Breast epithelium (tissue), 3 donors: Measurements from ENCODE around the gene SPR.

Experiments used
- CTCF ChIP-seq, 3 donors: fragments of 450-650 bp; IDR thresholded peaks; one replicate each; pipeline ENCODE4 v1.5.1; 2016 to 2017; ENCODE audit warnings: antibody characterized with exemption in 3 of 3, mild to moderate bottlenecking in 3 of 3, moderate library complexity in 3 of 3
- POLR2A ChIP-seq: fragments of 450-650 bp; IDR thresholded peaks from one replicate; pipeline ENCODE4 v1.6.1; 2016; ENCODE audit warnings: antibody characterized with exemption, mild to moderate bottlenecking, moderate library complexity
- POLR2AphosphoS5 ChIP-seq, 3 donors: sonication (generic); formaldehyde crosslinking; IDR thresholded peaks; one replicate each; pipeline ENCODE4 v1.6.1; 2017; ENCODE audit warnings: antibody characterized with exemption in 3 of 3

- no peak for TF ChIP-seq POLR2A
- TF ChIP-seq CTCF (IDR thresholded peaks at IDR 0.05), result no peak
- no peak for TF ChIP-seq POLR2AphosphoS5 (IDR thresholded peaks at IDR 0.05)
These were observed 38.2 kb downstream of the SPR start for GRCh38 chr2:72925328-72925943.
